SJSA1 (cell line): Measurements from ENCODE around the gene GRIA4. TPM values are rescaled to one million over a fixed set of nuclear protein-coding genes. Genes with fewer than 3 reads are reported as not detected.

ENCODE experiments used
- DNase-seq, 2 experiments: peaks; one replicate each; pipeline ENCODE4 v3.0.0-alpha.2; 2015 to 2020; ENCODE audit warnings: low spot score in 2 of 2, low read depth in 1 of 2
- H3K27ac ChIP-seq: fragments of 250-450 bp; sonication (Bioruptor Pico); 2 replicates; pipeline ENCODE4 v1.5.1; 2020; ENCODE audit warnings: mild to moderate bottlenecking, moderate library complexity
- H3K27me3 ChIP-seq: fragments of 250-450 bp; sonication (Bioruptor Pico); replicated peaks from 2 replicates; pipeline ENCODE4 v1.5.1; 2020; ENCODE audit warnings: mild to moderate bottlenecking, moderate library complexity
- H3K36me3 ChIP-seq: fragments of 250-450 bp; sonication (Bioruptor Pico); 2 replicates; pipeline ENCODE4 v1.5.1; 2020; ENCODE audit warnings: mild to moderate bottlenecking
- H3K4me1 ChIP-seq: fragments of 250-450 bp; sonication (Bioruptor Pico); replicated peaks from 2 replicates; pipeline ENCODE4 v1.6.1; 2021; ENCODE audit warnings: mild to moderate bottlenecking
- H3K4me3 ChIP-seq: fragments of 250-450 bp; sonication (Bioruptor Pico); 2 replicates; pipeline ENCODE4 v1.5.1; 2020; ENCODE audit warnings: mild to moderate bottlenecking
- H3K9me3 ChIP-seq: fragments of 250-450 bp; sonication (Bioruptor Pico); replicated peaks from 2 replicates; pipeline ENCODE4 v1.5.1; 2020; ENCODE audit warnings: mild to moderate bottlenecking
- total RNA-seq: library from RNA; depleted of rRNA; stranded (reverse); fragments of >200 nt; shearing (Covaris generic); gene quantifications from 2 replicates; pipeline ENCODE4 v1.2.3, GENCODE V29; 2014

Gene GRIA4
- total RNA-seq, 1 experiment from 2014 or later = not detected

- Histone ChIP-seq H3K4me1 (no peaks in the 10 kb centered on the region), H3K4me3 (peak overlapping the region; percentile 85), H3K9me3 (no peaks in the 10 kb centered on the region), H3K27ac (no peak overlapping the region), H3K27me3 (no peaks in the 10 kb centered on the region), H3K36me3 (no peaks in the 10 kb centered on the region)
- peak in 1 of 2 experiments; percentile 1 for DNase-seq
Observed at GRCh38 chr11:106021181-106021966, 411.5 kb downstream of the GRIA4 start.

DNA sequence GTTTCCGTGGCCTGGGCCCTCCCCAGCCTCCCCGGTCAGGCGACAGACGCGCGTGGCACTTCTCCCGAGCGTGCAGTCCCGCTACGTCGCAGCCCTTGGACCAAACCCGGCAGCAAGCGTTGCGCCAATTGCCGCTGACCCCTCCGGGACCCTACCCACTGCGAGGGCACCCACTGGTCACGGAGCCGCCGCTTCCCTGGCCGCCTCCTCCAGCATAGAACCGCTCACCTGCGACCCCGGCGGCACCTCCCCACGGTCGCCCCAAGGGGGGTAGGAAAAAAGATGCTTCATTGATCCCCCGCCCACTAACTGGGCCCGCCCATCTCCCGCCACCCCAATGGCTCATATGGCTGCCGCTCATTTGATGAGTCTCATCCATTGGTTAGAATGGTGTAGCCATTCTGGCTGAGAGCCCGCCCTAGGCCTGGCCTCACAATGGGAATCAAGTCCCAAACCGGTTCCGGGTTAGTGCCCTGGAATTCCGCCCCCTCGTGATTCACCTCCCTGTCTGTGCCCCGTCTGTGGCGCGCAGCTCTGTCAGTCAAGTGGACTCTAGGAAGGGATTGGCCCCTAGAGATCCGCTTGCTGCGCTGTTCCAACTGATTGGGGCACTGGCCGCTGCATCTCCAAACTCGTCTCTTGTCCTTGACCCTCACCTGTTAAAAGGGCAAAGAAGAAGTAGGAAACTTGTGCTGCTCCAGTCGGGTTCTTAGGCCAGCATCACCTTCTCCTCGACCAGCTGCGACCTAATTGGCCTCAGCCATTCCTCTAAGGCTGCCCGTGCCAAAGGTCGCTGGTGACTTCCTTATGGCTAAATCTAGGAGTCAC lies 412.3 kb downstream of the GRIA4 start, which contains the start of gene MSANTD4:
MSANTD4 (minus strand) TSS at position 274 of the 828 bp plus-strand sequence. CDS start 11,323 bp downstream, outside the sequence.
- DNase-seq = peak; percentile 81 to 96
- Histone ChIP-seq H3K36me3 (no peaks in the 10 kb centered on the region), H3K4me3 (peak within 1 kb of the TSS; percentile 85), H3K27me3 (no peaks in the 10 kb centered on the region), H3K4me1 (no peaks in the 10 kb centered on the region), H3K27ac (0 out of 2 replicates have a peak within 1 kb of the TSS, but pooled peaks have one; percentile 43), H3K9me3 (no peaks in the 10 kb centered on the region)

GRCh38 chr11:106022795-106023275 lies 413.0 kb downstream of the GRIA4 start:
- H3K27me3 ChIP-seq = no peaks in the 10 kb centered on the region
- no peak overlapping the region for H3K27ac ChIP-seq
- H3K9me3 ChIP-seq = no peaks in the 10 kb centered on the region
- H3K4me1 ChIP-seq = no peaks in the 10 kb centered on the region
- H3K4me3 ChIP-seq = peak overlapping the region; percentile 85
- no peaks in the 10 kb centered on the region for H3K36me3 ChIP-seq
- no peak for DNase-seq

- H3K4me1 ChIP-seq = peaks cover 11% of the 10 kb centered on the region
- H3K4me3 ChIP-seq = no peak overlapping the region
- H3K36me3 ChIP-seq = no peaks in the 10 kb centered on the region
- no peak overlapping the region for H3K27ac ChIP-seq
- no peak for DNase-seq
- H3K27me3 ChIP-seq = no peaks in the 10 kb centered on the region
- H3K9me3 ChIP-seq = no peaks in the 10 kb centered on the region
Observed at GRCh38 chr11:106030609-106031008, 420.7 kb downstream of the GRIA4 start.

DNA sequence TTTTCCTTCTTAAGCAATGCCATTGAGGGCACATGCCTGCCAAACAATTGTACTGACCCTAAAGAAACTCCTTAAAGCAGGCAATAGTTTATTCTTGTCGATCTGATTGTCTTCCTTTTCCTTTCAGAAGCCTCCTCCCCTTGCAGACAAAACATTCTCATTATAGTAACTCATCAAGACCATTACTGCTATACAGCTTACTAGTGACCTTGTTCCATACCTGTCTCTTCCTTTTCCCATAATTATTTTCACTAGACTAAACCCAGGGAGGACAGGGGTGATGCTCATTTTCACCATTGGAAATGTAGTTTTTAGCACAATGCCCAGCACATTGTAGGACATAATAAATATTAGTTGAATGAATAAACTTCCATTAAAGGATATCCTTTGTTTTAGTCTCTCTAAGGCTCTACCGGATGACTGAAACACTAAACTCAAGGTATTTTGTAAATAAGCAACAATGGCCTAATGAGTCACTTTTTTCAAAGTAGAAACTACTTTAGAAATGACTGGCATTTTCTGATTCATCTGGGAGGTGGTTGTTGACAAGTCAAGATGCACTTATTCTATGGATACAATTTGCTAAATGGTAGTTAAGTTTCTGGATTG lies 421.4 kb downstream of the GRIA4 start:
- Histone ChIP-seq H3K4me1 (peaks cover 11% of the 10 kb centered on the region), H3K4me3 (no peak overlapping the region), H3K9me3 (no peaks in the 10 kb centered on the region), H3K36me3 (no peaks in the 10 kb centered on the region), H3K27me3 (no peaks in the 10 kb centered on the region), H3K27ac (peak overlapping the region; percentile 37; the same call in 1 of the 2 replicates)
- DNase-seq = peak in 1 of 2 experiments; percentile 10
